Measurements from ENCODE around the gene AHCY. TPM values are rescaled to one million over a fixed set of nuclear protein-coding genes. Genes with fewer than 3 reads are reported as not detected.
"Not testable (repeated sequence)": the region's sequence is repeated elsewhere in the genome, so short reads cannot be mapped to it uniquely, and the experiment has no call there.

The AHCY gene
- total RNA-seq, 1 donor from 2014 or later, result 328 TPM

DNA sequence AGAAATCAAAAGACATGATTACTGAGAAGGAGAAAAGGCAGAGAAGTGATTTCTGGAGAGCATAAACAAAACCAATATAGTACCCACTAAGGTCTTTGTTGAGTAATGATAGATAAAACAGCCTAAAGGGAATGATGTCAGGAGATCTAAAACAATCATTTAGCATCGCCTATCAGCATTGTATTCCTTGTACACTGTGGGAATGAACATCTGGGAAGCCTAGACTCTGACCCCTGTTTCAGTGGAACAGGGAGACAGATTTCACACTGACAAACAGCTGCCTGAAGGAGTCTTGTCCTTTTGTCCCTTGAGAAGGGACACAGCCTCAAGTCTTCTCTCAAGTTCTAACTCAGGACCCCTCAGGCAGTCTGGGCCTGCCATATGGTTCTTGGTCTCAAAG is 60.3 kb downstream of the AHCY start:
- Mint-ChIP-seq H3K27ac (peak overlapping the region; percentile 53), H3K4me3 (ENCODE audit: low read depth) (no peak overlapping the region), H3K36me3 (ENCODE audit: insufficient read depth) (peaks cover 4% of the 10 kb centered on the region), H3K9me3 (ENCODE audit: low read depth) (peaks cover 12% of the 10 kb centered on the region), H3K4me1 (ENCODE audit: low read depth) (peaks cover 7% of the 10 kb centered on the region), H3K27me3 (peaks cover 3% of the 10 kb centered on the region)
- DNase-seq (ENCODE audit: low spot score, unreplicated experiment), result no peak
- TF ChIP-seq, protein P1, sequence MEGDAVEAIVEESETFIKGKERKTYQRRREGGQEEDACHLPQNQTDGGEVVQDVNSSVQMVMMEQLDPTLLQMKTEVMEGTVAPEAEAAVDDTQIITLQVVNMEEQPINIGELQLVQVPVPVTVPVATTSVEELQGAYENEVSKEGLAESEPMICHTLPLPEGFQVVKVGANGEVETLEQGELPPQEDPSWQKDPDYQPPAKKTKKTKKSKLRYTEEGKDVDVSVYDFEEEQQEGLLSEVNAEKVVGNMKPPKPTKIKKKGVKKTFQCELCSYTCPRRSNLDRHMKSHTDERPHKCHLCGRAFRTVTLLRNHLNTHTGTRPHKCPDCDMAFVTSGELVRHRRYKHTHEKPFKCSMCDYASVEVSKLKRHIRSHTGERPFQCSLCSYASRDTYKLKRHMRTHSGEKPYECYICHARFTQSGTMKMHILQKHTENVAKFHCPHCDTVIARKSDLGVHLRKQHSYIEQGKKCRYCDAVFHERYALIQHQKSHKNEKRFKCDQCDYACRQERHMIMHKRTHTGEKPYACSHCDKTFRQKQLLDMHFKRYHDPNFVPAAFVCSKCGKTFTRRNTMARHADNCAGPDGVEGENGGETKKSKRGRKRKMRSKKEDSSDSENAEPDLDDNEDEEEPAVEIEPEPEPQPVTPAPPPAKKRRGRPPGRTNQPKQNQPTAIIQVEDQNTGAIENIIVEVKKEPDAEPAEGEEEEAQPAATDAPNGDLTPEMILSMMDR (IDR thresholded peaks at IDR 0.05; ENCODE audit: unreplicated experiment), result no peak

DNA sequence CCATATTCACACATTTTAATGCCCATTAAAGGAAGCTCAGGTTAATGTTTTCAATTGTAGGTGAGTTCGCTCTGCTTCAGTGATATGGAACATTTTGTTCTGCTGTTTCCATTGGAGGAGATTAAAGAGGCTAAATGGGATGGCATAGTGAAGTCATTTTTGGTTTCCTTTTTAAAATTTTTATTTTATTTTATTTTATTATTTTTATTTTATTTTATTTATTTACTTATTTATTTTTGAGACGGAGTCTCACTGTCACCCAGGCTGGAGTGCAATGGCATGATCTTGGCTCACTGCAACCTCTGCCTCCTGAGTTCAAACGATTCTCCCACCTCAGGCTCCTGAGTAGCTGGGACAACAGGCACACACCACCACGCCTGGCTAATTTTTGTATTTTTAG is 61.1 kb downstream of the AHCY start:
- not testable (repeated sequence) for H3K4me3 Mint-ChIP-seq (ENCODE audit: low read depth); H3K36me3 Mint-ChIP-seq (ENCODE audit: insufficient read depth); H3K27ac Mint-ChIP-seq; DNase-seq (ENCODE audit: low spot score, unreplicated experiment); H3K4me1 Mint-ChIP-seq (ENCODE audit: low read depth); H3K27me3 Mint-ChIP-seq
- H3K9me3 Mint-ChIP-seq (ENCODE audit: low read depth), result peaks cover 20% of the 10 kb centered on the region

DNA sequence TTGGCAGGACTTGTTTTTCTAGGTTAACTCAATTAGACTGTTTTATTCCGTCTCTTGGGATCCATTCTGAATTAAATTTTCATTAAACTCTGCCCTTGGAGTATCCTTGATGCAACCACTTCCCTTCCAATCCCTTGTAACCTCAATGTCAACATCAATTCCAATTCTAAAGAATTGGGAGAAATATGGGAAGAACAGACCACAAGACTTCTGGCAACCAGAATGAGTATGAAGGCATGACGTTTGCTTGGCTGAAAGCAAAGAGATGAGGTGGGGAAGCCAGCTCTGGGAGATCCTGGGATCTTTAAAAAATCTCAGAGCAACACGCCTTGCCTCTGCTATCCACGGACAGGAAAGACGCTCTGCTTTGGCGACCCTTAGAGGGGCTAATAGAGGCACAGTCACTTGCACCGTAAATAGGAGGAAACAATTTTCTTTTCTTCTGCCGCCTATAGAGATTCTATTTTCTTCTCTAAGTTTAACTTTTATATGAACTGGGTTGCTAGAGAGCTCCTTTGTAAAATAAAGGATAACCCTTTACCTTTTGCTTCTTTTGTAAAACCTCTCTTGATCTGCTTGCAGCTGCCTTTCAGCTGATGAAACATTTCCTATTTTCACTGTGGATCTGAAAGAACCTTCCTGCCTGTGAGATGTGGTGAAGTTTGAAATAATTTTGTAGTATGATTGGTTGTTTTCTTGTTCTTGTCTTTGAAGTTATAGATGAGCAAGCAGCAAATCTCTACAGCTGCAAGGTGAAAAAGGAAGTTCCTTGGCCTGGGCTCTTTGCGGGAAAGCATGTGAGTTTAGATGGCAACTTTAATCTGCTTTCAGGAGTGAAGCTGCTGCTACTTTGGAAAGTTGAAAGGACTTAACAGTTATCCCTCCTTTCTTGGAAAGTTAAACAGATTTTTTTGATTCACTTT is 62.2 kb downstream of the AHCY start, which contains the start of gene ASIP:
TSS of gene ASIP (plus strand) at position 731 of the 923 bp plus-strand sequence. CDS start 18,952 bp downstream, outside the sequence.
- Mint-ChIP-seq H3K4me3 (ENCODE audit: low read depth) (no peak within 1 kb of the TSS), H3K27me3 (peaks cover 3% of the 10 kb centered on the region), H3K4me1 (ENCODE audit: low read depth) (peaks cover 7% of the 10 kb centered on the region), H3K36me3 (ENCODE audit: insufficient read depth) (peaks cover 6% of the 10 kb centered on the region), H3K27ac (no peak within 1 kb of the TSS), H3K9me3 (ENCODE audit: low read depth) (peaks cover 20% of the 10 kb centered on the region)
- TF ChIP-seq, protein P1 (IDR thresholded peaks at IDR 0.05; ENCODE audit: unreplicated experiment), result no peak
- no peak for DNase-seq (ENCODE audit: low spot score, unreplicated experiment)

DNA sequence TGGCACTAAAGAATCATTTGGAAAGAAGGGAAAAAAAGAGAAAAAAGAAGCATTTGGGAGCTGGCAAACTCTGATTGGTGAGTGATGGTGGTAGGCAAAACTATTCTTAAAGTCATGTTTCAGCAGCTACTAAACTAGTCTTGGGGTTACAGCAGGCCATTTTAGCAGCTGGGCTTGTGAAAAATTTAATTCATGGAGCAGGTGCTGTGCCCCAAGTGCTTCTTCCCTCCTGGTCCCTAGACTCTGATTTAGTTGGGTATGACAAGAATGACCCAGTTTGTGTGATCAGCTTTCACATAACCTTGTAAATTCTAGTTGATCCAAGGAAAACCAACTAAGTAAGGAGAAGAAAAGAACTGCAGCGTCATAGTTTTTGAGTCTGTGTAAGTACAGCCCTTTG is 63.0 kb downstream of the AHCY start:
- DNase-seq (ENCODE audit: low spot score, unreplicated experiment), result no peak
- Mint-ChIP-seq H3K27ac (no peak overlapping the region), H3K36me3 (ENCODE audit: insufficient read depth) (peaks cover 6% of the 10 kb centered on the region), H3K4me3 (ENCODE audit: low read depth) (no peak overlapping the region), H3K9me3 (ENCODE audit: low read depth) (peaks cover 20% of the 10 kb centered on the region), H3K27me3 (peaks cover 3% of the 10 kb centered on the region), H3K4me1 (ENCODE audit: low read depth) (peaks cover 7% of the 10 kb centered on the region)
- TF ChIP-seq, protein P1 (IDR thresholded peaks at IDR 0.05; ENCODE audit: unreplicated experiment), result no peak

DNA sequence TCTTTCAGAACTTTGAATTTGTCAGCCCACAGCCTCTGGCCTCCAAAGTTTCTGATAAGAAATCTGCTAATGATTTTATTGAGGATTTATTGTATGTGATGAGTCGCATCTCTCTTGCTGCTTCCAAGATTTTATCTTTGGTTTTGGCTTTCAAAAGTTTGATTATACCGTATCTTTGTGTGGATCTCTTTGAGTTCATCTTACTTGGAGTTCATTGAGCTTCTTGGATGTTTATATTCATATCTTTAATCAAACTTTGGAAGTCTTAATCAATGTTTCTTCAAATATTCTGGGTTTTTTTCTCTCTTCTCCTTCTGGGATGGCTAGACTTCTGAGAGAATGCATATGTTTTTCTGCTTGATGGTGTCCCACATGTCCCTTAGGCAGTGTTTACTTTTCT is 65.2 kb downstream of the AHCY start:
- Mint-ChIP-seq H3K9me3 (ENCODE audit: low read depth) (peaks cover 20% of the 10 kb centered on the region), H3K4me3 (ENCODE audit: low read depth) (no peak overlapping the region), H3K36me3 (ENCODE audit: insufficient read depth) (peaks cover 6% of the 10 kb centered on the region), H3K4me1 (ENCODE audit: low read depth) (peaks cover 4% of the 10 kb centered on the region), H3K27me3 (peaks cover 3% of the 10 kb centered on the region), H3K27ac (no peak overlapping the region)
- TF ChIP-seq, protein P1 (IDR thresholded peaks at IDR 0.05; ENCODE audit: unreplicated experiment), result no peak
- DNase-seq (ENCODE audit: low spot score, unreplicated experiment), result no peak
